ENCODE results near the gene DPP4. TPM values are rescaled to one million over a fixed set of nuclear protein-coding genes. Genes with fewer than 3 reads are reported as not detected.

DPP4 gene
- polyA plus RNA-seq, 3 donors, result 0.46 TPM; not detected in 2

DNA sequence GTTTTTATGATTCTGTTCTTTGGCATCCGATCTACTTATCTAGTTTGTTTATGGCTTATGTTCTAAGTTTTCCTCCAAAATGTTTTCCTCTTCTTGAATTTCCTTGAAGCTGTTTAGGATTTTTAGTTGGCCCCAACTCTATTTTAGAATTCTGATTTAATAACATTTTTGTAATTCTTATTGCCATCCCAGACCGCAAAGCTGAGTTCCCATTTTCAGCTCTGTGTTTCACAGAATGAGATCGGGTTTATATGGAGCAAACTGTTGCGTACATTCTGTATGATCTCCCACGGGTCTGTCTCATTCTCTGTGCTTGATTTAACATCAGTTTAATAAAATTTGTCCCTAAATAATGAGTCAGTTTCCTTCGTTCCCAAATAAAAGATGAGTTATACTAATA is 59.3 kb downstream of the DPP4 start:
- Histone ChIP-seq H3K36me3 (replicated peaks in 1 of 2; ENCODE audit: control insufficient read depth in 1 of 2, insufficient read depth in 2 of 2, low read length in 2 of 2) (no peaks in the 10 kb centered on the region), H3K27me3 (ENCODE audit: control insufficient read depth in 2 of 2, insufficient read depth in 2 of 2, low read length in 2 of 2) (no peaks in the 10 kb centered on the region), H3K79me2 (ENCODE audit: insufficient read depth, low read length) (no peaks in the 10 kb centered on the region), H3K4me3 (replicated peaks in 1 of 3; ENCODE audit: low read depth in 2 of 3, low read length in 3 of 3) (peak overlapping the region in 1 of 3 experiments; percentile 73), H3K9ac (ENCODE audit: insufficient read depth, low read length, poor library complexity, severe bottlenecking) (no peak overlapping the region), H3K4me1 (ENCODE audit: control insufficient read depth in 1 of 2, insufficient read depth in 2 of 2, low read length in 2 of 2) (peaks cover 20 to 32% of the 10 kb centered on the region in 2 donors), H3K4me2 (replicated peaks; ENCODE audit: extremely low read depth, low read length, poor library complexity, severe bottlenecking) (peak overlapping the region; percentile 76), H3K9me3 (replicated peaks in 1 of 2; ENCODE audit: control insufficient read depth in 1 of 2, insufficient read depth in 1 of 2, low read length in 2 of 2) (no peaks in the 10 kb centered on the region), H2AFZ (ENCODE audit: insufficient read depth, low read depth, low read length, poor library complexity, severe bottlenecking) (no peak overlapping the region), H4K20me1 (ENCODE audit: insufficient read depth, low read length) (no peaks in the 10 kb centered on the region), H3K27ac (ENCODE audit: low read depth in 1 of 2, low read length in 2 of 2) (peak overlapping the region in 1 of 2 donors; percentile 84)
- peak in 2 of 3 donors; percentile 9 to 13 for DNase-seq
- H3K27ac Mint-ChIP-seq, result peak overlapping the region in 4 of 7 donors; percentile 56 to 77 (median 68)
- peaks cover 0 to 1% of the 10 kb centered on the region in 2 donors for H3K36me3 Mint-ChIP-seq
- H3K4me3 Mint-ChIP-seq, result peak overlapping the region in 1 of 2 donors; percentile 62
- H3K9me3 Mint-ChIP-seq, result peaks cover 0 to 4% (median 0%) of the 10 kb centered on the region in 7 donors
- peaks cover 0 to 3% (median 0%) of the 10 kb centered on the region in 3 donors for H3K27me3 Mint-ChIP-seq (ENCODE audit: low read depth in 3 of 3)
- intact Hi-C loops (cut with micrococcal nuclease), result loop anchor here (5.0 kb wide), 2 partner anchors 98 to 113 kb away; no protein-coding TSS in a partner anchor
- TF ChIP-seq, protein P1, sequence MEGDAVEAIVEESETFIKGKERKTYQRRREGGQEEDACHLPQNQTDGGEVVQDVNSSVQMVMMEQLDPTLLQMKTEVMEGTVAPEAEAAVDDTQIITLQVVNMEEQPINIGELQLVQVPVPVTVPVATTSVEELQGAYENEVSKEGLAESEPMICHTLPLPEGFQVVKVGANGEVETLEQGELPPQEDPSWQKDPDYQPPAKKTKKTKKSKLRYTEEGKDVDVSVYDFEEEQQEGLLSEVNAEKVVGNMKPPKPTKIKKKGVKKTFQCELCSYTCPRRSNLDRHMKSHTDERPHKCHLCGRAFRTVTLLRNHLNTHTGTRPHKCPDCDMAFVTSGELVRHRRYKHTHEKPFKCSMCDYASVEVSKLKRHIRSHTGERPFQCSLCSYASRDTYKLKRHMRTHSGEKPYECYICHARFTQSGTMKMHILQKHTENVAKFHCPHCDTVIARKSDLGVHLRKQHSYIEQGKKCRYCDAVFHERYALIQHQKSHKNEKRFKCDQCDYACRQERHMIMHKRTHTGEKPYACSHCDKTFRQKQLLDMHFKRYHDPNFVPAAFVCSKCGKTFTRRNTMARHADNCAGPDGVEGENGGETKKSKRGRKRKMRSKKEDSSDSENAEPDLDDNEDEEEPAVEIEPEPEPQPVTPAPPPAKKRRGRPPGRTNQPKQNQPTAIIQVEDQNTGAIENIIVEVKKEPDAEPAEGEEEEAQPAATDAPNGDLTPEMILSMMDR (IDR thresholded peaks at IDR 0.05), result no peak
- peaks cover 27% of the 10 kb centered on the region for H3K4me1 Mint-ChIP-seq
- WGBS (ENCODE audit: insufficient coverage), result no CpG with 5 or more reads among the region's 6 CpGs

DNA sequence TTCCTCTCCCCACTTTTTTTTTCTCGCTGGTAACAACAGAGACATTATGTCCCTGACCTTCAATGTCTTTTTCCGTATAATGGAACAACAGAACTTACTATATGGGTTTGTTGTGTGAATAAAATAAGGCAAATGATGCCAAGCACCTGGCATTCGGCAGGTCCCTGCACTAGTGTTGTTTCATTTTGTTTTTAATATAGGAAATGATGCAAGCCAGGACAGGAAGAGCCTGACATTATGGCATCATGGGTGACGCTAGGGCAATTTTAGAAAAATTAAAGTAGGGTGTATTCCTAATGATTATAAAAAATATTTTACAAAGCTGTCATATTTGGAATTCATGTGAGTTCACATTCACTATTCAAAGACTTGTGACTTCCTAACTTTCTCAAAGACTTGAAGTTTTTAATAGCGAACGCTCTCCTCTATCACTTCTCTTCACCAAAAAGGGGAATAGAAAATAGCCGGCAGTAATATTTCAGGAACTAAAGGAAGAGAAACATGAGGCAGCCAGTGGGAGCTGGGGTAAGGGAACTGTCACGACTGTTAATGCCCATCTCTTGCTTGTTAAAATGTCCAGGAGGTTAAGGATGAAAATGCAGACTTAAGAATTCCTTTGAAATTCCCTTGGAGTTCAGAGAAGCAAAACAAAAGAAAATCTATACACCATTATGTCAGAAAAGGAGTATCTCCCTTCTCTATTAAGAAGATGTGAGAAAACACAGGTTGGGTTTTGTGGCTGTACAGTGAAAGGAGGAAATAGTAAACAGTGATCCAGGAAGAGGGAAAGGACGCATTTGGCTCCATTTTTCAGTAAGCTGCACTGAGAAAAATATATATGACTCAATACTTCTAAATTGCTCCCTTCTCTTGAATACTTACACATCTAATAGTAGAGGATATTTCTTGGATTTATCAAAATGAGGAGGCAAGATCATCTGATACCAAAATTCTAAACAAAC is 60.2 kb downstream of the DPP4 start:
- H3K4me3 Mint-ChIP-seq, result peak overlapping the region; percentile 57 to 72
- Histone ChIP-seq H3K79me2 (ENCODE audit: insufficient read depth, low read length) (no peaks in the 10 kb centered on the region), H4K20me1 (ENCODE audit: insufficient read depth, low read length) (no peaks in the 10 kb centered on the region), H3K4me2 (replicated peaks; ENCODE audit: extremely low read depth, low read length, poor library complexity, severe bottlenecking) (peak overlapping the region; percentile 76), H3K27me3 (ENCODE audit: control insufficient read depth in 2 of 2, insufficient read depth in 2 of 2, low read length in 2 of 2) (no peaks in the 10 kb centered on the region), H2AFZ (ENCODE audit: insufficient read depth, low read depth, low read length, poor library complexity, severe bottlenecking) (peak overlapping the region; percentile 48), H3K9ac (ENCODE audit: insufficient read depth, low read length, poor library complexity, severe bottlenecking) (peak overlapping the region; percentile 54), H3K4me1 (ENCODE audit: control insufficient read depth in 1 of 2, insufficient read depth in 2 of 2, low read length in 2 of 2) (peaks cover 20 to 32% of the 10 kb centered on the region in 2 donors), H3K4me3 (replicated peaks in 1 of 3; ENCODE audit: low read depth in 2 of 3, low read length in 3 of 3) (peak overlapping the region; percentile 40 to 74 (median 73)), H3K27ac (ENCODE audit: low read depth in 1 of 2, low read length in 2 of 2) (peak overlapping the region; percentile 60 to 84), H3K36me3 (replicated peaks in 1 of 2; ENCODE audit: control insufficient read depth in 1 of 2, insufficient read depth in 2 of 2, low read length in 2 of 2) (no peaks in the 10 kb centered on the region), H3K9me3 (replicated peaks in 1 of 2; ENCODE audit: control insufficient read depth in 1 of 2, insufficient read depth in 1 of 2, low read length in 2 of 2) (no peaks in the 10 kb centered on the region)
- peak; percentile 48 to 78 (median 77) for DNase-seq
- peaks cover 27% of the 10 kb centered on the region for H3K4me1 Mint-ChIP-seq
- TF ChIP-seq, protein P1 (IDR thresholded peaks at IDR 0.05), result no peak
- H3K27me3 Mint-ChIP-seq (ENCODE audit: low read depth in 3 of 3), result peaks cover 0 to 3% (median 0%) of the 10 kb centered on the region in 3 donors
- peak overlapping the region; percentile 77 to 96 (median 90) for H3K27ac Mint-ChIP-seq
- WGBS (ENCODE audit: insufficient coverage), result no CpG with 5 or more reads among the region's 9 CpGs
- intact Hi-C loops (cut with micrococcal nuclease), result loop anchor here in 1 of 2 donors (5.0 kb wide), 1 partner anchor 114 kb away; no protein-coding TSS in a partner anchor
- H3K36me3 Mint-ChIP-seq, result peaks cover 0 to 1% of the 10 kb centered on the region in 2 donors
- no peaks in the 10 kb centered on the region for H3K9me3 Mint-ChIP-seq

All from CD14-positive monocyte (primary cell).